Suppressor macrophage treated with lipopolysaccharide for 4 hours (primary cell): ENCODE measurements around the gene PELI1.
"Not testable (repeated sequence)": the region's sequence is repeated elsewhere in the genome, so short reads cannot be mapped to it uniquely, and the experiment has no call there.

Experiments
- DNase-seq: peaks from one replicate; pipeline ENCODE4 v3.0.0-alpha.2; 2020

Gene PELI1

DNA sequence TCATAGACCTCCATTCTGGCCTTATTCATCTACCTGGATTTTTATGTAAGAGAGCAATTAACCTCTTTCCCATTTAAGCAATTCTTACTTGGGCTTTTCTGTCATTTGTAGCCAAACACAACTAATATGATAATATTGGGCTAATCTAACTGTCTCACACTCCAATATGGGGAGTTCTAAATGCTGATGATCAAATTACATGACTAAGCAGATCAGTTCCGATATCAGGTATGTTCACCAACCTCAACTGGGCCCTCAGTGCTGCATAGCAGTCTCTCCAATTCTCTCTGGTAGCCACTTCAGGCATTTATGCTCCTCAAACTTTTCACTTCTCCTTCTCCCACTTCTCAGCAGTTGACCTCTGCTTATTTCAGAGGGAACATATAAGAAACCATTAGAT, 64.0 kb downstream of the PELI1 start:
- no peak for DNase-seq

GRCh38 chr2:64079688-64080087, 64.5 kb downstream of the PELI1 start:
- DNase-seq, result not testable (repeated sequence)

GRCh38 chr2:64076828-64077227, 67.4 kb downstream of the PELI1 start:
- DNase-seq, result not testable (repeated sequence)

DNA sequence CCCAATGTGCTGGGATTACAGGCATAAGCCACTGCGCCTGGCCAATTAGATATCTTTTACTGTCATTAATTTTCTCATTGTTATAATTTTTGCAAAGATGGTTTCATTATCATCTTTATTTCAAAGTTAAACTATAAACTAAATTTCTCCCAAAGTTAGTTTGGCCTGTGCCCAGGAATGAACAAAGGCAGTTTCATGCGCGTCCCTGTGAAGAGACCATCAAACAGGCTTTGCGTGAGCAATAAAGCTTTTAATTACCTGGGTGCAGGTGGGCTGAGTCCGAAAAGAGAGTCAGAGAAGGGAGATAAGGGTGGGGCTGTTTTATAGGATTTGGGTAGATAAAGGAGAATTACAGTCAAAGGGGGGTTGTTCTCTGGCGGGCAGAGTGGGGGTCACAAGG, 69.6 kb downstream of the PELI1 start:
- DNase-seq, result not testable (repeated sequence)

- DNase-seq, result no peak
Observed at GRCh38 chr2:64067326-64067725, 76.9 kb downstream of the PELI1 start.

DNA sequence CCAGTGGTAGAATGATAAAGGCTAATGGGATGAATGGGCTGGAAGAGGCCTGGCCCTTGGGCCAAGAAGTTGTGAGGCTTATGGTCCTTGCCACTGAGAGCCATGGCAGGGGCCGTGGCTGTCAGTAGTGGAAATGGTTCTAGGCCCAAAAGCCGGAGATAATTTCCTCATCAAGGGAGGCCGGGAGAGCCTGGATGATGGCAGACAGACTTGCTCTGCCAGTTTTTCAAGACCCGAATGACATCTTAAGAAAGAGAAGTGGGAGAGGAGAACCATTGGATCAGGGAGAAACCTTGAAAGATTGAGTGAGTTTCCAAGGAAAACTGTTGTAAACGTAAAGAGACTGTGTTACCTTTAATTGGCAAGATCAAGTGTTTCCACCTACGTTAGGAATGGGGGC, 78.7 kb downstream of the PELI1 start:
- DNase-seq, result no peak

- DNase-seq, result no peak
Observed at GRCh38 chr2:64063924-64064331, 80.3 kb downstream of the PELI1 start.

GRCh38 chr2:64063454-64063853, 80.8 kb downstream of the PELI1 start:
- DNase-seq, result no peak

GRCh38 chr2:64062840-64063239, 81.4 kb downstream of the PELI1 start:
- DNase-seq, result peak; percentile 33

DNA sequence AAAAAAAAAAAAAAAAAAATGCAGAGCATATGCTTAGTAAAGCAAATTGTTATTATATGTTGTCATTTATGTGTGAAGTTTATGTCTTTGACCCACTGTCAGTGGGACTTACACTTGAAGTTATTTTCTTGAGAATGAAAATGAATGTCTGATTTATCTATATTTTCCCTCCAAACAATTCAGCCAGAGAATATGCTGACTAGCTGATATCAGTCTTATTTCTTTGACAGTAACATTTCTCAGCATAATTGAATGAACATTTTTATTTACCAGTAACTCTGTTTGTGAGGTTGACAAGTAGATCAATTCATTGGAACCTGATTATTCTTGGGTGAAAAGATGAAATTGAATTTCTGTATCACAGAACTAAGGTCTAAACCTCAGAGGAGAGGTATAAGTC, 85.0 kb downstream of the PELI1 start:
- no peak for DNase-seq

GRCh38 chr2:64056021-64056420, 88.2 kb downstream of the PELI1 start:
- no peak for DNase-seq

DNA sequence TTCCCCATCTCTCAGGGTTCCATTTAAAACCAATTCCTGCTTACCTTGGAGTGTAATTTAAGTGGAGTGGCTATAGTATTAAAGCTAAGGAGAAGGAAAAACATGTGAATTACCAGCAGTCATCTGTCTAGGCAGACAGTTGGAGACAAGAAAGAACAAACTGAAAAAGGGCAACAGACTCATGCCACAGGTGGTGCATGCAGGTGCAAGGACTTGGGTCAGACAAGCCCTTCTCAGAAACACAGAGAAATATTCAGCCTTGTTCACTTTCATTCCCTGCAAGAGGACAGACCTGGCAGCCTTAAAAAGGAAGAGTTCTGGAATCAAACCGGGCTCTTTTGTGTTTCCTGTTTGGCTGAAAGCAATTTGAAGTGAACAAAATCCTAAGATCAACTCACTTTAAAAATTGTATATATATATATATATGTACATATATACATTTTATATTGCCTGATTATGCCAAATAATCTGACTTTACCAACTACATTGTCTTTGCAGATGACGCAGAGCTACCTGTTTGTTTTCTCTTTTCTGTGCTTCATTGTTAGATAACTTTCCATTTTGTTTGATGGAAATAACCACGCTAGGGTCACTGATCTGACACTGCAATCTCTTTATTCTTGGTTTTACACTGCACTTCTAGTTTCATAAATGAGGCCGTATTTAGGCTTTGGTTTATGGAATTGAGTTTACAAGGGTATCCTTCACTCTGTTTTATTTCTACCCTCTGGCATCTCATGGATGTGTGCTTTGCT, 89.9 kb downstream of the PELI1 start:
- DNase-seq, result no peak

DNA sequence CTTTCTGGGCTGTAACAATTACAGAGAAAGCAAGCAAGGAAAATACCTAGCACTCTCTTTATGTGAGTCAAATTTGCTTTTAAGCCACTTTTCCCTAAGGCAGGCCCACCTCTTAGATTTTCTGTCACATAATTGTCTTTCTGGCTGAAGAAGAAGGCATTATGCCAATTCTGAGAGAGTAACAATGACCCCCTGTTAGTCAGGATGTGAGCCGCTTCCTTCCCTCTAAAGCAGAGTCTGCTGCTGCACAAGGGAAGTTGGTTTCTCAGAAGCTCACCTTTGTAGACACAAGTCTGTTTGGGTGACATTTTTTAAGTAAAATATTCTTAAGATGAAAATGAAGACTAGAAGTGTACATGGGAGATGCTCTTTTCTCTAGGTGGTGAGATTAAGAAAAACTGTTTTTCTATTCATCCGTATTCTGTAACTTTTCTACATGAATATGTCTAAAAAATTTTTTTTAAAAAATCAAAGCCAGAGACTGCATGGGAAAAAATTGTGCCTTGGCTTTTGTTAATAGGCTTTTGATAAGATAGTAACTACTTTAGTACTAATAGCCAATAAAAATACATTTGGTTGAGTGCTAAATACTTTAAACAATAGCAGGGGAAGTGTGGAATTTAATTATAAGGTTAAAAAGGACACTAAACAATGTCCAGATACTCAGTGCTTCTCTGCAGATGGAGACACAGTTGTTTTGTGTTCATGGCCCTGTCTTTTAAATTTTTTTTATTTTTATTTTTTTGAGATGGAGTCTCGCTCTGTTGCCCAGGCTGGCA, 91.6 kb downstream of the PELI1 start:
- DNase-seq, result peak; percentile 19

- peak; percentile 76 for DNase-seq
Observed at GRCh38 chr2:64049633-64050220, 94.5 kb downstream of the PELI1 start.

- DNase-seq, result no peak
Observed at GRCh38 chr2:64045938-64046337, 98.3 kb downstream of the PELI1 start.
